ENCODE measurements around the gene NPAS1.

DNA sequence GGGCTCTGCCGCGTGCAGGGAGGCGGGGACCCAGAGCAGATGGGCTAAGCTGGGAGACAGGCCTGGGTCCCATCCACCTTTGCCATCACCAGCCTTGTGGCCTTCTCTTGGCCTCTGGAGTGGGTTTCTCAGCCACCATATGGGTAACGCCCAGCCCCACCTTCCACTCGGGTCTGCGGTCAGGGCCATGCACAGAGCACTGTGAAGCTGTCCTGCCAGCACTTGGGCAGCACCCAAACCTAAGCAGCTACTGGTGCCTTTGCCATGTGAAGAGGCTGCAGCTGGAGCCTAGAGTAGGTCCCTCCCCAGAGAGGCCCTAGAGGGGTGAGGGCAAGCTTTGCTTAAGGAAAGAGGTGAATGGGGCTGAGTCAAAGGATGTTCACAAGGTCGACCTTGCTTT, 24.1 kb upstream of the NPAS1 start:
- TF ChIP-seq CTCF (conservative IDR thresholded peaks at IDR 0.05) (no peak), EZH2 (IDR thresholded peaks at IDR 0.05; ENCODE audit: low read depth) (no peak)

Measured in PC-9 (cell line).